ENCODE data around the gene DNAJC21.

Gene DNAJC21

DNA sequence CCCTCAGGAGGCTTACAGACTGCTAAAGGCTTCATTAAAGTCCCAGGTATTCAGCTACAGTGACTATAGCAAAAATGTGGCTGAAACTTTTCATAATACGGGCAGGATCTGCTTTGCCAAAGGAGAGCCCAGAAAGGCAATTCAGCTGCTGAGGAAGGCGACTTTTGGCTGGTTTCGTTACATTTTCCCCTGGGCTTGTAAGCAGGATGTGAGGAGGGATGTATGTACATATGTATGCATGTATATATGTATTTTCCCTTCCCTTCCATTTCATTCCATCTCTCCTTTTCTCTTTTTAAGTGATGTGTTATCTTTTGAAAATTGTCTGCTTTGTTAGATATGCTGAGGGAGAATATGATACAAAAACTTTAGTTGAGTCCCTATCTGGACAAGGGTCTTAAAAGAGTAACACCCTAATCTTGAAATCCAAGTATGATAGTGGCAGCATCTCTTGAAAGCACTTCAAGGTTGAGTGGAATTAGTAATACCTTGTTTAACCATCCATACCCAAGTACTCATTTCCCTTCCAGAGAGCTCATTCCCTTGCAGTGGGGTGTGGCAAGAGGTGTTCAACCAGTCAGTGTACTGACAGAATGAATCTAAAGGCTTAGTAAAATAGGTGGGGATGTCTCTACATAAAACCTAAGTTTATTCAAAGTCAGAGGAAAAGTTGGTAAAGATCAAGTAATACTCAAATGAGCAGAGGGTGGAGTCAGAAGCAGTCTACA lies 42.8 kb upstream of the DNAJC21 start:
- no peak for ATAC-seq
- TF ChIP-seq ZFP30 (CRISPR knock-in tag; IDR thresholded peaks at IDR 0.05) (no peak), ZC3H10 (CRISPR knock-in tag; IDR thresholded peaks at IDR 0.05) (no peak), ZFP3 (CRISPR knock-in tag; IDR thresholded peaks at IDR 0.05) (no peak)
- TF ChIP-seq, protein P1, sequence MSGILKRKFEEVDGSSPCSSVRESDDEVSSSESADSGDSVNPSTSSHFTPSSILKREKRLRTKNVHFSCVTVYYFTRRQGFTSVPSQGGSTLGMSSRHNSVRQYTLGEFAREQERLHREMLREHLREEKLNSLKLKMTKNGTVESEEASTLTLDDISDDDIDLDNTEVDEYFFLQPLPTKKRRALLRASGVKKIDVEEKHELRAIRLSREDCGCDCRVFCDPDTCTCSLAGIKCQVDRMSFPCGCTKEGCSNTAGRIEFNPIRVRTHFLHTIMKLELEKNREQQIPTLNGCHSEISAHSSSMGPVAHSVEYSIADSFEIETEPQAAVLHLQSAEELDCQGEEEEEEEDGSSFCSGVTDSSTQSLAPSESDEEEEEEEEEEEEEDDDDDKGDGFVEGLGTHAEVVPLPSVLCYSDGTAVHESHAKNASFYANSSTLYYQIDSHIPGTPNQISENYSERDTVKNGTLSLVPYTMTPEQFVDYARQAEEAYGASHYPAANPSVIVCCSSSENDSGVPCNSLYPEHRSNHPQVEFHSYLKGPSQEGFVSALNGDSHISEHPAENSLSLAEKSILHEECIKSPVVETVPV (CRISPR knock-in tag; IDR thresholded peaks at IDR 0.05) = no peak

DNA sequence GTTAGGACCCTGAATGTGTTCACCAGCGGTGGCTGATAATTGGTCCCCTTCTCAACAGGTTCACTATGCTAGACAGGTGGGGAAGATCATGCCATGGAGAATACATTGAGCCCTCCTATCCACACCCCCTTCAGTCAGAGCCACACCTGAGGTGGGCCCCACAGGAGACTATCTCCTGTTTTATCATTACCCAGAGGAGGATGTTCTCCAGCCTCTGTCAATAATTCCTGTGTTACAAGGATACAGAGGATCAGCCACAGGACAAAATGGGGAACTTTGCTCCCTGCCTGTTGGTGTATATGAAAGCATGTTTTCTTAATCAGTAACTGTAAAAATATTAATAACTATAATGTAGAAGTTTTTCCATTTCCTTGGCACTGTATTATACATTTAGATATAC lies 40.0 kb upstream of the DNAJC21 start:
- TF ChIP-seq GLIS3 (CRISPR knock-in tag; IDR thresholded peaks at IDR 0.05) (no peak), ARNTL (CRISPR knock-in tag; IDR thresholded peaks at IDR 0.05; ENCODE audit: borderline replicate concordance, low read depth) (no peak)
- no peak for ATAC-seq

DNA sequence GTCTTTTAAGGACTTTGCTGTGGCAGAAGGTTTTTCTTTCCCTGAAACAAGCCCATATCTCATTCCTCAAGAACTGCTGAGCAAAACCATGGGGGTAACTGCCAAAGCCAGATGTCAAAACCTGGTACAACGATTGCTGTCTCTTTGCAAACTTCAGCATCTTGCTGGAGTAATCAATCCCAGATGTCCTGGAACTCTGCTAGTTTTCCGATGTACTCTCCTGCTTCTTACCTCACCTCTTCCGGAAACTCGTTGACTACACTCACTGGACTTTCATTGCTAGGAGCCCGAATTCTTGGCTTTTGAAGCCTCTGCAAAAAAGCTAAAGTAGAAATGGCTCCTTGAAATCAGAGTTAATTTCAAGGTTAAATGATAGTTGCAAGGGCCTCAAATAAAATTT lies 37.4 kb upstream of the DNAJC21 start:
- peak; percentile 95 for ATAC-seq
- TF ChIP-seq CSDC2 (CRISPR knock-in tag; IDR thresholded peaks at IDR 0.05) (no peak), OSR1 (CRISPR knock-in tag; IDR thresholded peaks at IDR 0.05) (no peak), ZNF70 (CRISPR knock-in tag; IDR thresholded peaks at IDR 0.05) (no peak), CREB5 (CRISPR knock-in tag; IDR thresholded peaks at IDR 0.05; ENCODE audit: low read depth) (no peak), ESRRG (CRISPR knock-in tag; IDR thresholded peaks at IDR 0.05) (no peak), ISL1 (CRISPR knock-in tag; IDR thresholded peaks at IDR 0.05) (no peak), GLIS3 (CRISPR knock-in tag; IDR thresholded peaks at IDR 0.05) (no peak), TCF4 (CRISPR knock-in tag; IDR thresholded peaks at IDR 0.05; ENCODE audit: borderline replicate concordance) (no peak), ZNF565 (CRISPR knock-in tag; conservative IDR thresholded peaks at IDR 0.05; ENCODE audit: low read depth) (no peak), BACH2 (CRISPR knock-in tag; IDR thresholded peaks at IDR 0.05; ENCODE audit: borderline replicate concordance) (no peak), TSHZ2 (CRISPR knock-in tag; IDR thresholded peaks at IDR 0.05) (no peak)
- TF ChIP-seq, protein P1 (CRISPR knock-in tag; IDR thresholded peaks at IDR 0.05) = no peak
- TF ChIP-seq, protein P2, sequence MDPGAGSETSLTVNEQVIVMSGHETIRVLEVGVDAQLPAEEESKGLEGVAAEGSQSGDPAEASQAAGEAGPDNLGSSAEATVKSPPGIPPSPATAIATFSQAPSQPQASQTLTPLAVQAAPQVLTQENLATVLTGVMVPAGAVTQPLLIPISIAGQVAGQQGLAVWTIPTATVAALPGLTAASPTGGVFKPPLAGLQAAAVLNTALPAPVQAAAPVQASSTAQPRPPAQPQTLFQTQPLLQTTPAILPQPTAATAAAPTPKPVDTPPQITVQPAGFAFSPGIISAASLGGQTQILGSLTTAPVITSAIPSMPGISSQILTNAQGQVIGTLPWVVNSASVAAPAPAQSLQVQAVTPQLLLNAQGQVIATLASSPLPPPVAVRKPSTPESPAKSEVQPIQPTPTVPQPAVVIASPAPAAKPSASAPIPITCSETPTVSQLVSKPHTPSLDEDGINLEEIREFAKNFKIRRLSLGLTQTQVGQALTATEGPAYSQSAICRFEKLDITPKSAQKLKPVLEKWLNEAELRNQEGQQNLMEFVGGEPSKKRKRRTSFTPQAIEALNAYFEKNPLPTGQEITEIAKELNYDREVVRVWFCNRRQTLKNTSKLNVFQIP (CRISPR knock-in tag; IDR thresholded peaks at IDR 0.05; ENCODE audit: borderline replicate concordance, low read depth) = no peak

- ATAC-seq = no peak
- TF ChIP-seq CREB5 (CRISPR knock-in tag; IDR thresholded peaks at IDR 0.05; ENCODE audit: low read depth) = no peak
Measured at GRCh38 chr5:34892414-34892813, 36.9 kb upstream of the DNAJC21 start.
